Transverse colon (tissue), 4 donors: ENCODE measurements around the gene PELO.

ENCODE experiments used
- POLR2A ChIP-seq: fragments of 450-650 bp; IDR thresholded peaks from one replicate; pipeline ENCODE4 v1.6.1; 2016; ENCODE audit warnings: antibody characterized with exemption, mild to moderate bottlenecking, moderate library complexity
- POLR2AphosphoS5 ChIP-seq, 3 donors: sonication (generic); formaldehyde crosslinking; IDR thresholded peaks; one replicate each; pipeline ENCODE4 v1.6.1; 2016; ENCODE audit warnings: antibody characterized with exemption in 3 of 3
- TF ChIP-seq, protein P1 (sequence below), 5 experiments: fragments of 200-600 bp in 3 of 5; fragments of 450-650 bp in 2 of 5; sonication (generic) in 3 of 5; IDR thresholded peaks; 1 replicate in 2 of 5; 2 replicates in 3 of 5; pipeline ENCODE4 v1.5.1; 2016 to 2017; ENCODE audit warnings: antibody characterized with exemption in 5 of 5, inconsistent platforms in 3 of 5, mild to moderate bottlenecking in 2 of 5, moderate library complexity in 1 of 5

DNA sequence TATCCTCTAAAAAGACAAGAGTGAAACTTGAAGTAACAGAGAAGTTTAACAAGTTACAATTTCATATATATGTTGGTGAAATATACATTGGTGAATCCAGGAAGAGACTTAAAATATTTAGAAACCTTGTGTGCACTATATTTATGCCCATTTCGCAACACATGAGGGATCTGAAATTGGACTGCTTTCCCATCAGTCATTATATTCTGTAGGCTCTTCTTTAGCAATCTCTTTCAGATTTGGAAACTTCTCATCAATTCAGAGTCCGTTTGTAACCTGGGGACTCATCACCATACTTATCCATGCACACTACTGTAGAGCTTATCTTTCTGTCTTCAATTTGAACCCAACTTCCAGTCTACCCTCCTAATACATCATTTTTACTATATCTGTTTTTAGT lies 2.1 kb downstream of the PELO start:
- TF ChIP-seq, protein P1, sequence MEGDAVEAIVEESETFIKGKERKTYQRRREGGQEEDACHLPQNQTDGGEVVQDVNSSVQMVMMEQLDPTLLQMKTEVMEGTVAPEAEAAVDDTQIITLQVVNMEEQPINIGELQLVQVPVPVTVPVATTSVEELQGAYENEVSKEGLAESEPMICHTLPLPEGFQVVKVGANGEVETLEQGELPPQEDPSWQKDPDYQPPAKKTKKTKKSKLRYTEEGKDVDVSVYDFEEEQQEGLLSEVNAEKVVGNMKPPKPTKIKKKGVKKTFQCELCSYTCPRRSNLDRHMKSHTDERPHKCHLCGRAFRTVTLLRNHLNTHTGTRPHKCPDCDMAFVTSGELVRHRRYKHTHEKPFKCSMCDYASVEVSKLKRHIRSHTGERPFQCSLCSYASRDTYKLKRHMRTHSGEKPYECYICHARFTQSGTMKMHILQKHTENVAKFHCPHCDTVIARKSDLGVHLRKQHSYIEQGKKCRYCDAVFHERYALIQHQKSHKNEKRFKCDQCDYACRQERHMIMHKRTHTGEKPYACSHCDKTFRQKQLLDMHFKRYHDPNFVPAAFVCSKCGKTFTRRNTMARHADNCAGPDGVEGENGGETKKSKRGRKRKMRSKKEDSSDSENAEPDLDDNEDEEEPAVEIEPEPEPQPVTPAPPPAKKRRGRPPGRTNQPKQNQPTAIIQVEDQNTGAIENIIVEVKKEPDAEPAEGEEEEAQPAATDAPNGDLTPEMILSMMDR (IDR thresholded peaks at IDR 0.05) = no peak
- TF ChIP-seq POLR2AphosphoS5 (IDR thresholded peaks at IDR 0.05) (no peak), POLR2A (no peak)
